A549 (cell line): ENCODE results near the gene FZD1.
"Not testable (repeated sequence)": the region's sequence is repeated elsewhere in the genome, so short reads cannot be mapped to it uniquely, and the experiment has no call there.

Experiments used
- CEBPB ChIP-seq, 2 experiments: fragments of >200 bp in 1 of 2; sonication (Bioruptor Twin) in 1 of 2; formaldehyde crosslinking in 1 of 2; IDR thresholded peaks; 2 replicates each; pipeline ENCODE4 v1.6.1; 2012 to 2016
- CTCF ChIP-seq: fragments of >200 bp; sonication (Bioruptor Twin); formaldehyde crosslinking; IDR thresholded peaks from 3 replicates; pipeline ENCODE4 v1.5.1; 2016
- HOXB13 ChIP-seq: fragments of 250-450 bp; sonication (Bioruptor Pico); IDR thresholded peaks from 2 replicates; pipeline ENCODE4 v1.5.0; 2020; ENCODE audit warnings: low read depth, mild to moderate bottlenecking, moderate library complexity
- JUN ChIP-seq, 2 experiments: fragments of >200 bp; sonication (Bioruptor Twin); formaldehyde crosslinking; IDR thresholded peaks; 2 replicates in 1 of 2; 3 replicates in 1 of 2; pipeline ENCODE4 v1.6.1; 2016 to 2017
- MAZ ChIP-seq: fragments of 150-350 bp; IDR thresholded peaks from 2 replicates; pipeline ENCODE4 v1.6.1; 2014; ENCODE audit warnings: antibody characterized with exemption, low read depth, low read length, borderline replicate concordance
- NR3C1 ChIP-seq: fragments of >200 bp; sonication (Bioruptor Twin); formaldehyde crosslinking; IDR thresholded peaks from 3 replicates; pipeline ENCODE4 v1.6.1; 2017
- POLR2A ChIP-seq: IDR thresholded peaks from 2 replicates; pipeline ENCODE4 v1.6.1; 2012; ENCODE audit warnings: mild to moderate bottlenecking, low read length
- REST ChIP-seq: fragments of 200-600 bp; sonication (generic); IDR thresholded peaks from 2 replicates; pipeline ENCODE4 v1.6.1; 2016; ENCODE audit warnings: antibody characterized with exemption, mild to moderate bottlenecking, moderate library complexity

- not testable (repeated sequence) for TF ChIP-seq REST; NR3C1; CTCF; POLR2A; HOXB13; MAZ; JUN (IDR thresholded peaks at IDR 0.05); CEBPB (IDR thresholded peaks at IDR 0.05)
Measured at GRCh38 chr7:91308191-91308590, 44.0 kb downstream of the FZD1 start.
